Measurements from ENCODE around the gene LRRC4B. TPM values are rescaled to one million over a fixed set of nuclear protein-coding genes. Genes with fewer than 3 reads are reported as not detected.

Gene LRRC4B
- total RNA-seq, 2 donors from 2014 or later, result 2.3 to 7.0 TPM

GRCh38 chr19:50485284-50485955 lies 82.8 kb downstream of the LRRC4B start:
- Mint-ChIP-seq H3K27me3 (ENCODE audit: insufficient read depth) (peaks cover 46% of the 10 kb centered on the region), H3K36me3 (ENCODE audit: low read depth) (peaks cover 54% of the 10 kb centered on the region), H3K27ac (no peak overlapping the region), H3K4me1 (no peaks in the 10 kb centered on the region), H3K4me3 (no peak overlapping the region), H3K9me3 (peaks cover 25% of the 10 kb centered on the region)
- H3K9ac ChIP-seq (ENCODE audit: extremely low read depth, low read length, poor library complexity, severe bottlenecking), result no peak overlapping the region
- no peak for TF ChIP-seq CTCF (conservative IDR thresholded peaks at IDR 0.05)
- 90 to 94% methylated on average over 5 to 10 of the region's 10 CpGs for WGBS, 2 experiments (ENCODE audit: insufficient coverage in 1 of 2, insufficient read length in 1 of 2)
- H3K9me3 ChIP-seq (ENCODE audit: control insufficient read depth, low read length), result peaks cover 20% of the 10 kb centered on the region
- no peak overlapping the region for H3K27ac ChIP-seq (ENCODE audit: low read depth, low read length)
- H3K4me1 ChIP-seq (ENCODE audit: control insufficient read depth, insufficient read depth, low read length), result no peaks in the 10 kb centered on the region
- H3K27me3 ChIP-seq (ENCODE audit: control insufficient read depth, insufficient read depth, low read length, poor library complexity, severe bottlenecking), result peaks cover 8% of the 10 kb centered on the region
- H3K4me3 ChIP-seq (ENCODE audit: low read length), result no peak overlapping the region
- peaks cover 14% of the 10 kb centered on the region for H3K36me3 ChIP-seq (ENCODE audit: control insufficient read depth, insufficient read depth, low read length)
- DNase-seq, result no peak

- no peak overlapping the region for H3K4me3 Mint-ChIP-seq
- H3K36me3 Mint-ChIP-seq (ENCODE audit: low read depth), result peaks cover 69% of the 10 kb centered on the region
- H3K4me1 Mint-ChIP-seq, result no peaks in the 10 kb centered on the region
- peaks cover 27% of the 10 kb centered on the region for H3K9me3 ChIP-seq (ENCODE audit: control insufficient read depth, low read length)
- WGBS, 2 experiments (ENCODE audit: insufficient coverage in 1 of 2, insufficient read length in 1 of 2), result 90 to 94% methylated on average over 9 to 10 of the region's 10 CpGs
- no peak for TF ChIP-seq CTCF (conservative IDR thresholded peaks at IDR 0.05)
- H3K4me3 ChIP-seq (ENCODE audit: low read length), result no peak overlapping the region
- DNase-seq, result no peak
- H3K4me1 ChIP-seq (ENCODE audit: control insufficient read depth, insufficient read depth, low read length), result no peaks in the 10 kb centered on the region
- H3K27ac ChIP-seq (ENCODE audit: low read depth, low read length), result no peak overlapping the region
- peaks cover 22% of the 10 kb centered on the region for H3K27me3 Mint-ChIP-seq (ENCODE audit: insufficient read depth)
- peaks cover 8% of the 10 kb centered on the region for H3K27me3 ChIP-seq (ENCODE audit: control insufficient read depth, insufficient read depth, low read length, poor library complexity, severe bottlenecking)
- no peak overlapping the region for H3K9ac ChIP-seq (ENCODE audit: extremely low read depth, low read length, poor library complexity, severe bottlenecking)
- H3K36me3 ChIP-seq (ENCODE audit: control insufficient read depth, insufficient read depth, low read length), result peaks cover 31% of the 10 kb centered on the region
- peaks cover 34% of the 10 kb centered on the region for H3K9me3 Mint-ChIP-seq
- no peak overlapping the region for H3K27ac Mint-ChIP-seq
Measured at GRCh38 chr19:50482916-50483315, 85.3 kb downstream of the LRRC4B start.

GRCh38 chr19:50482271-50482855 lies 85.9 kb downstream of the LRRC4B start:
- no peaks in the 10 kb centered on the region for H3K4me1 ChIP-seq (ENCODE audit: control insufficient read depth, insufficient read depth, low read length)
- H3K4me1 Mint-ChIP-seq, result peaks cover 2% of the 10 kb centered on the region
- peaks cover 4% of the 10 kb centered on the region for H3K27me3 ChIP-seq (ENCODE audit: control insufficient read depth, insufficient read depth, low read length, poor library complexity, severe bottlenecking)
- WGBS, 2 experiments (ENCODE audit: insufficient coverage in 1 of 2, insufficient read length in 1 of 2), result 90 to 100% methylated on average over 4 to 16 of the region's 16 CpGs
- H3K4me3 Mint-ChIP-seq, result no peak overlapping the region
- peaks cover 74% of the 10 kb centered on the region for H3K36me3 Mint-ChIP-seq (ENCODE audit: low read depth)
- peaks cover 16% of the 10 kb centered on the region for H3K27me3 Mint-ChIP-seq (ENCODE audit: insufficient read depth)
- H3K4me3 ChIP-seq (ENCODE audit: low read length), result no peak overlapping the region
- DNase-seq, result no peak
- no peak overlapping the region for H3K27ac Mint-ChIP-seq
- no peak overlapping the region for H3K9ac ChIP-seq (ENCODE audit: extremely low read depth, low read length, poor library complexity, severe bottlenecking)
- H3K9me3 Mint-ChIP-seq, result peaks cover 40% of the 10 kb centered on the region
- no peak for TF ChIP-seq CTCF (conservative IDR thresholded peaks at IDR 0.05)
- peaks cover 33% of the 10 kb centered on the region for H3K9me3 ChIP-seq (ENCODE audit: control insufficient read depth, low read length)
- peaks cover 34% of the 10 kb centered on the region for H3K36me3 ChIP-seq (ENCODE audit: control insufficient read depth, insufficient read depth, low read length)
- no peak overlapping the region for H3K27ac ChIP-seq (ENCODE audit: low read depth, low read length)

Data from endodermal cell (in vitro differentiated cells).